GM21447 (cell line): ENCODE data around the gene DGAT2L6.

ENCODE experiments used
- ATAC-seq: cut with Tn5 transposase; IDR thresholded peaks from one replicate; pipeline ENCODE4 v1.9.1; 2021; ENCODE audit not compliant: unreplicated experiment

The DGAT2L6 gene, protein sequence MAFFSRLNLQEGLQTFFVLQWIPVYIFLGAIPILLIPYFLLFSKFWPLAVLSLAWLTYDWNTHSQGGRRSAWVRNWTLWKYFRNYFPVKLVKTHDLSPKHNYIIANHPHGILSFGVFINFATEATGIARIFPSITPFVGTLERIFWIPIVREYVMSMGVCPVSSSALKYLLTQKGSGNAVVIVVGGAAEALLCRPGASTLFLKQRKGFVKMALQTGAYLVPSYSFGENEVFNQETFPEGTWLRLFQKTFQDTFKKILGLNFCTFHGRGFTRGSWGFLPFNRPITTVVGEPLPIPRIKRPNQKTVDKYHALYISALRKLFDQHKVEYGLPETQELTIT

DNA sequence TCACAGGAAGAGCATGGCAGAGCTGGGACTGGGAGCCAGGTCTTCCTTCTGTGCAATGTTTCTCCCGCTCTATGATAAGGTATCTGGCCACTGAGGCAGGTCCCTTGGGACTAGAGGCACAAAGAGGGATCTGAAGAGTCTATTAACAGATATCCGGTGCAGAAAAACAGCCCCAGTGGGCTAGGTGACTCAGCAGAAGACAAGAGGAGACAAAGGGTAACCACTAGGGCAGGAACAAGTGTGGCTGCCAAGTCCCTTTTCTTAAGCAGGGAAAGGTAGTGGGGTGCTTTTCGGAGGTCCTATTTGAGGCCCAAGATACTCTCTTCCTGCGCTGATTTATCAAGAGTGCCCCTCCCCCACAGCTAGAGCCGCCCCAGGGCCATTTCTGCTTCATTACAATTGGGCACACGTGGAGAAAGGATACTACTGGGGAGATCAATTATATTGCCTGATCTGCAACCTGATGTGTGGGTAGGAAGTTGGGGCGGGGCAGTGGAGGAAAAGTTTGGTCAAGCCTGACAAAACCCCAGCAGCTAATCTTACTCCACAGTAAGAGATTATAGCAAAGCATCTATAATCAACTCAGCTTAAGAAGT is at the start of gene DGAT2L6:
Gene DGAT2L6 (plus strand): TSS at position 546 of the 596 bp plus-strand sequence. CDS start 100 bp downstream, outside the sequence.
- peak; percentile 87 for ATAC-seq

DNA sequence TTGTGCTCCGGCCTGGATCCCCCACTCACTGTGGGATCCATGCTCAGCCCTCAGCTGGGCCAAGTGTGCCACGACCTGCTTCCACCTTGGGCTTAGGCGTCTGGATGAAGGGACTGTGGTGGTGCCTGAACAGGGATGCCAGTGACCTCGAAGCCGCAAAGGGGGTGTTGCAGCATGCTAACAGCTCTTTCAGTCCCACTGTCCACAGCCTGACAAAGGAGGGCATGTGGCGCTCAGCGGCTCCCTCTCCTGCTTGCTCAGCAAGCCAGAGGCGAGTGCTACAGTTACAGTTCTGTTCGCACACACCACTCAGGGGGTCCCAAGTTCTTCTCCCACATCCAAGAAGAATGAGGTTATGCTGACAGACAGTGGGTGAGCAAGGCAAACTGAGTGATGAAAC is 49.2 kb upstream of the DGAT2L6 start:
- no peak for ATAC-seq

DNA sequence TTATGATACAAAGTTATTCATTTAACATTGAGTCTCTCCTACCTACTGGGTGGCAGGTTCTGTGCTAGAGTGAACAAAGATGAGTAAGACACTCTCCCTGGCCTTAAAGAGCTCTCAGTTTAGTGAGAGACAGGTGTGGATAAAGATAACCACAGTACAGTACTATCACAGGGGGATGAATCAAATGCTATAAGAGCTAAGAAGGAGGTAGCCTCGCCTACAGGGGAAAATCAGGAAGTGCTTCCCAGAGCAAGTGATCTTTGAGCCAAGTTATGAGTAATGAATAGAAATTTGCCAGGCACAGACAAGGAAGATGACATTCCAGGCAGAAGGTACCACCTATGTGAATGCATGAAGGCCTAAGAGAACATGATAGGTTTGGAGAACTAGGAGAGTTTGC is 47.5 kb upstream of the DGAT2L6 start:
- no peak for ATAC-seq

DNA sequence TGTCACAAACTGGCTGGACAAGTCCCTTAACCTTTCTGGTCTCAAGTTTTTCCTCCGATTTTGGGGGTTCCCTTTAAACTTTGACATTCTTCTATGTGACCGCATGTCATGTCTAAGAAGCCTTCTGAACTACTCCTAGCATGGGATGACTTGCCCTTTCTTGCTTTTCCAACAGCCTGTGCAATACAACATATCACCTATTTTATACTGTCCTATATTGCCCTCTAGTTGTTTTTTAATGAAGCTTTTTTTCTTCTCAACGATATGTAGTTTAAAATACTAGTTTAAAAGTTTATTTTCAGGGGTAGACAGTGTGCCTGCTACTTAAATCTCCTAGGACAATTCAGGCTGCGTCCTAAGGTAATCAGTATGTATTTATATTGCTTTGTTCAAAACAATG is 45.1 kb upstream of the DGAT2L6 start:
- ATAC-seq: no peak

DNA sequence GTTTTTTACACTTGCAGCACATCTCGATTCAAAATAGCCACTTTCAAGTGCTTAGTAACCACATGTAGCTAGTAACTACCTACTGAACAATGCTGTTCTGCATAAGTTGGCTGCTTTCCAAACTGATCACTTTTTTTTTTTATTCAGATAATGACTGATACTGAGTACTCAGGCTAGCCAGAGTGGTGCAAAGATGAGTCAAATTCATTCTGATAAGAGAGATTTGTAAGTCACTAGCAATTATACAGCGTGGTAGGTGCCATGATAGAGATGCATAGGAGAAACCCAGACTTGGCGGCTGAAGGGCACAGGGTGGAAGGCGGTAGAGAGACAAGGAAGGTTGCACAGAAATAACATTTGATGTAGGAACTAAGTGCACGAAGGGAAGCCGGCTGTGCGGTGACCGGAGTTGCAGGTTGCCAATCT is 44.4 kb upstream of the DGAT2L6 start:
- ATAC-seq: no peak

DNA sequence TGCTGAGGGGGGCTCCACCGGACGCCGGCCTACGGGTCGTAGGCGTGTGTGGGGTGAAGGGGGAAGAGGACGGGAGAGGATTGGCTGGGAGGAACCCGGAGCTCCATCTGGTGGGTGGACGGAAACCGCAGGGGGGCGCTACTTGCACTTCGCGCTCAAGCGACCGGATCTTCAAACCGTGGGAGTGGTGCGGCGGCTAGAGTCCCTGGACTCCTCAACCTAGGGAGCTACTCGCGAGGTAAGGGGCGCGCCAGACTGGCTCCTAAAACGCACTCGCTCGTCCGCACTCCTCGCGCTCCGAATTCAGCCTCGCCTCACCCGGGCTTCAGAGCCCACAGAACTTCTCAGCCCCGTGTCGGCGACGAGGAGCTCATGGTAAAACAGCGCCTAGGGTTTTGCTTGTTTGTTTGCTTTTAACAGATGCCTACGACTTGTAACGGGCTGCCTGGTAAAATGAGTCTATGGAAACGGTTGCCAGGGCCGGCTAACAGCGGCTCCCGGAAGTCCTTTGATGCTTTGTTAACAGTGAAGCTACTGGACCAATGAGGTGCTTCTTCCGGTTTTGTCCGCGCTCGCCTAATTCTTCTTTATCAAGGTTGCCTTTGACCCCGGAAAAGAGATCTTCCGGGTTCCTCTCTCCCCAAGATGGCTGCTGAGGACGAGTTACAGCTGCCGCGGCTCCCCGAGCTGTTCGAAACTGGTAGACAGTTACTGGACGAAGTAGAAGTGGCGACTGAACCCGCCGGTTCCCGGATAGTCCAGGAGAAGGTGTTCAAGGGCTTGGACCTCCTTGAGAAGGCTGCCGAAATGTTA is 43.8 kb upstream of the DGAT2L6 start, which contains the start of gene IGBP1:
Gene IGBP1 (plus strand): TSS at position 145 of the 813 bp plus-strand sequence. CDS start 501 bp downstream, at position 646.
- ATAC-seq: peak; percentile 88

DNA sequence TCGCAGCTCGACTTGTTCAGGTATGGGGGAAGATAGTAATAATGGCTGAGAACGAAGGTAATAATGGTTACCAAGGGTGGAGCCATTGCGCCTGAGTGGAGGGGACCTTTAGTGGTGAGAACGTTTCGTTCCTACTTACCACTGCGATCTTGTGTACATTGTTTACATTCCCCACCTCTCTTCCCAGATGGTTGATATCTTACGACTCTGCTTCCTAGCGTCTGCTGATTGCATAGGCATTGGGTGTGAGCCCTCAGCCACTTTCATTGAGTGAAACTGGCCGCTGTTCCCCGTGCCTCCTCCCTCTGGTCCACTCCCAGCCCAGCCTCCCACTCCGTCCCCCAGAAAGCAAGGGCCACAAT is 43.2 kb upstream of the DGAT2L6 start:
- no peak for ATAC-seq

DNA sequence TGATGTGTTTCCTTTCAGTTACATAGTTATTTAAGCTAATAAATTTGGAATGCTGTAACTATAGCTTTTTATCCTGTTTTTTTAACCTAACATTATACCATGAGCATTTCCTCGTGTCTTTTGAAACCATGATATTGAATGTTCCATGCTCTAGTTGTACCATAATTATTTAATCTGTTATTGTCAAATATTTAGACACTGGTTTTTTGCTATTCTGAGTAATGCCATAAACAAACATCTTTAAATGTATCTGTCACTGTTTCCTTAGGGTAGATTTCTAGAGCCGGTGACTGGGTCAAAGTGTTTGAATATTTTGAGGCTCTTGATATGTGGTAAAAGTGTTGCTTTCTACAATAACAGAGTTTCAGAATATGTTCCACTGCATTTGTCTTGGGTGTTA is 38.7 kb upstream of the DGAT2L6 start:
- no peak for ATAC-seq

DNA sequence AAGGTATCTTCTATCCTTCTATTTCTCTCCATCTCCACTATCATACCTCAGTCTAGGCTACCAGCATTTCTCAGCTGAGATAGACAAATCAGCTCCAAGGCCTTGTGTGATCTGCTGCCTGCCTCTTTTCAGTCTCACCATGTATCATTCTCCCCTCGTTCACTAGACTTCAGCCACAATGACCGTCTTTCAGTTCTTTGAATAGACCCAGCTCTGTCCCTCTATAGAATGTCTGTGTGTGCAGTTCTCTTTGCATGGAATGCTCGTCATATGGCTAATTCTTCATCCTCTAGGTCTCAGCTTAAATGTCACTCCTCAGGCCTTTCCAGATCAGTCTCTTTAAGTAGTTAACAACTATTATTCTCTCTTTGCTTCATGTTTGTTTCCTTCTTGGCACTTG is 37.5 kb upstream of the DGAT2L6 start:
- no peak for ATAC-seq

DNA sequence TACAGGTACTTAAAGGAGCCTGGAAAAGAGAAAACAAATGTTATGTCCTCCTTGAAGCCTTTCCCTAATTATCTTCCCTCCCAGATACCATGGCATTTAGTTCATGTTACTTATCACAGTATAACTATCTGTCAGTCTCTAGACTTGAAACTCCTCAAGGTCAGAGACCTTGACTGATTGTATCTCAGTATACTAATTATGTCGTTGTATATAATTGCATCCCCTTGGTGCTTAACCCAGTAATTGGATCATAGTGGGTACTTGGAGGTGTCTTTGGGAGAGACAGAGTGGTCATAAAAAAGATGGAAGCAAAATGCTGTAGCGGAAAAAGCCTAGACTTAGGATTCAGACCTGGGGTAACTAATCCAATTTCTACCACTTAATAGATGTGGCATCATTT is 35.9 kb upstream of the DGAT2L6 start:
- ATAC-seq: no peak

DNA sequence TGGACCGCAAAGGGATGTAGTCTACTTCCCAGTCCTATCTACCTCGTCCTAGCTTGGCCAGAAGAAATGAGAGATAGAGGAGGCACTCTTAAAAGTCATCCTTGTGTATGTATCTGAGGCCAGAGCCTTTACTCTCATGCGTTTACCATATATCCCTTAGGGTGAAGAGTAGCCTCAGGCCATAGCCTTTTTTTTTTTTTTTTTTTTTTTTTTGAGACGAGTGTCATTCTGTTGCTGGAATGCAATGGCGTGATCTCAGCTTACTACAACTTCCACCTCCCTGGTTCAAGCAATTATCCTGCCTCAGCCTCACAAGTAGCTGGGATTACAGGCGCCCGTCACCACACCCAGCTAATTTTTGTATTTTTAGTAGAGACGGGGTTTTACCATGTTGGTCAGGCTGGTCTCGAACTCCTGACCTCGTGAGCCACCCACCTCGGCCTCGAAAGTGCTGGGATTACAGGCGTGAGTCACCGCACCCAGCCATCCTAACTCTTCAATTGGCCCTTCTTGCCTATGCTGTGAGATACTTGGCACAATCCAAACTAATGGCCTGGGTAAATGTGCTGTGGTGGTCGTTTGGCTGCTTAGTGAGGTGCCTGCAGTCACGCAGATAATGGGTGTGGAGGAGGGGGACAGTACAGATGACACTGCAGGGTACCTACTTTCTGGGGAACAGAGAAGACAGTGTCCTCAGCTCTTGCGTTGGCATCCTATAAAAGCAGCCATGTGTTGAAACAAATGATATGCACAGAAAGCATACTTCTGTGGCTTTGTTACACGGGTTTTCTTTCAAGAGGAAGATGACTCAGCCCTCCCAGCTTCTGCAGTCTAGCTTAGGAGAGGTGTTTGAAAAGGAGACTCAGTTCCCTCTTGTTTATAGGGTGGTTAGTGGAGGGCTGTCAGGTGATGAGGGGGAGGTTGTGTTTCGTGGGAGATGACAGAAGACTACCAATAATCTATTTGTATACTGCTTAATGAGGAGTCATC is 10.4 kb upstream of the DGAT2L6 start:
- no peak for ATAC-seq

DNA sequence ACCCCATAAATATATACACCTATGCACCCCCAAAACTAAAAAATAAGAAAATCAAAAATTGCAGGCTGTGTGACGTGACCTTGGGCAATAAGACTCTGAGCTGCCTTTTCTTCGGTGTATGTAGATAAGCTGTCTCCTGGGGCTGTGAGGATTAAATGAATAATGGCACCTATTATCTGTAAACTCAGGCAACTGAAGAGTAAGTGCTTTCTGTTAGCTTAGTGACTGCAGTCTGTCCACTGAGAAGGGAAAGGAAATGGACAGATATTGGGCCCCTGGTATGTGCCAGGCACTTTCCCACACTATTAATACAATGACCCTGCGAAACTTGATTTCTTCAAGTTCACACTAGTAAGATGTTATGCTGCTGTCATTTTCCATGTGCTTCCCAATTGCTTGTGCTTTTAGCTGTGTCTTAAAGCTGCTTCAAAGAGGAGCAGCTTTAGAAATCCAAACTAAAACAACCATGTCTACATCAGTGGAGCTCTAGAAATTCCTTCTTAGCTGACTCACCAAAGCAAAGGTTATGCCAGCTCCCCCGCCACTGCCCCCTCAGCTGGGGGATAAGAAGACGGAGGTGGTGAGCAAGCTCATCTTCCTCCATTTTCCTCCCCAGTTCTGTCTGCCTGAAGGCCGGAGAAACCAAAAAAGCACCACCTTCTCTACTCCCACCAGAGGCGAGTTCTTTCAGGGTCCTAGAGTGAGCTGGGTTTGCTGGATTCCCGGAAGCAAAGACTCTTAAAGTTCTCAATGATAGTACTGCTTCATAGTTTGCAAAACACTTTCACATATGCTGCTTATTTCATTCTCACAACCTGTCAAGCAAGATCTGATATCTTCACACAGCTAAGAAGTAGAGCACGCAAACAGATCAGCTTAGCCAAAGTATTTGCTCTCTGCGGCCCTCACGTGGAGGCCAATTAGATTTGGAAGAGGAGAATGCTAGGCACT is 8.8 kb upstream of the DGAT2L6 start:
- ATAC-seq: no peak

DNA sequence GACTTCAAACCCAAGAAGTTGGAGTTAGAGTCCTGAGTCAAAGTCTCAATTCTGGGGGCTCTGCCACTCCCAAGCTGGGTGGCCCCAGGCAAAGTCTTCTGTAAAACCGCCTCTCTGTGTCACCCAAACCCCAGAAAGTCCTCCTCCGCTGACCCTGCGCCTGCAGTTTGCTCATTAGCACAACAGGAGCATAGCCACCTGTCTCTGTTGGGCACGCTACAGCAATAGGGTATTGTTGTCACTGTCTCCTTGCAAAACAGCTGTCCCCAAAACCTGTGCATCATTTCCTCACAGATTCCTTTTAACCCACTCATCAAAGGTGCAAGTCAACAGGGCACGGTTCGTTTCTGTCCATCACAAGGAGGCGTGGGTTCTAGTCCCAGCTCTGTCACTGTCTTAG is 8.0 kb upstream of the DGAT2L6 start:
- no peak for ATAC-seq

DNA sequence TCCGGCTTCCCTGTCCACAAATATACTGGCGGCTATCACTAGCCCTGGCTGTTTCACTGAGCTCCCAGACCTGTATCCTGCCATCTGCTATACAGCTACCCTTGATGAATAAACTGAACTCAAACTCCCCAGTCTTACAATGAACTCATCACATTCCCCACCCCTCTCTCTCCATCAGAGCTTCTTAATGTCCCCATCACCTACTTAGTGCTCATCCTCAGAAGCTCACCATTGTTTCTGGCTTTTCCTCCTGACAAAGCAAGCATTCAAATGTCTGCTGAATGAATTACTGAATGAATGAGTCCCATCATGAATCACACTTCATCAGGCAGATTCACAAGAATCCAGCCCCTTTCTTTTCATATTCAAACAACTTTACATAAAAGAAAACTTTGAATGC is 5.7 kb upstream of the DGAT2L6 start:
- ATAC-seq: no peak

DNA sequence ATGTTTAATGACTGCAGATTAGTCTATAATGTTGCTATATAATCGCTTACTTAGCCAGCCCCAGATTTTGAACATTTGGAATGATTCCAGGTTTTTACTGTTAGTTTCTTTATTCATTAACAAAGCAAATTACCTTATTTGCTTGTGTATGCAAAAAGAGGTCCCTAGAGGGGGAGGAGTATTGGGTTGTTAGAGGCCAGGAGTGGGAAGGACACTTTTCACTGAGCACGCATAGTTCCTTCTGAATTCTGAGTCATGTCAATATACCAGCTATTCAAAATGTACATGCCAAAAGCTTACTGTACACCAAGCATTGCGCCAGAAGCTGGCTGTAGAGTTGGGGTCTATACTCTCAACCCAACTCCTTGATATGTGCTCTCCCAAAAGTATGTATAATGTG is 5.1 kb upstream of the DGAT2L6 start:
- no peak for ATAC-seq

DNA sequence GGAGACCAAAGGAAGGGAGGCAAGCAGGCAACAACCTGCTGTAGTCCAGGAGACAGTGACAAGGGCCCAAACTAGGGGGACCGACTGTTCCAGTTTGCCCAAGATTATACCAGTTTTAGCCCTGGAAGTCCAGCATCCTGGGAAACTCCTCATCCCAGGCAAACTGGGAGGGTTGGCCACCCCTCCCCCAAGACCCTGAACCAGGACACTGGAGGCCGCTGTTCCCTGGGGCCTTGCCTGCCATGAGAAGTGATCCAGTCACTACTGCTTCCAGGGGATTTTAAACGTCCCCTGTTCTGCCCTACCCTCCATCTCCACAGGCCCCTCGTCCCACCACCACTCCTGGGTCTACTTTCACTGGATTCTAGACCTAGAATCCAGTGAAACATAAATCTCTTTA is 4.3 kb upstream of the DGAT2L6 start:
- ATAC-seq: no peak

DNA sequence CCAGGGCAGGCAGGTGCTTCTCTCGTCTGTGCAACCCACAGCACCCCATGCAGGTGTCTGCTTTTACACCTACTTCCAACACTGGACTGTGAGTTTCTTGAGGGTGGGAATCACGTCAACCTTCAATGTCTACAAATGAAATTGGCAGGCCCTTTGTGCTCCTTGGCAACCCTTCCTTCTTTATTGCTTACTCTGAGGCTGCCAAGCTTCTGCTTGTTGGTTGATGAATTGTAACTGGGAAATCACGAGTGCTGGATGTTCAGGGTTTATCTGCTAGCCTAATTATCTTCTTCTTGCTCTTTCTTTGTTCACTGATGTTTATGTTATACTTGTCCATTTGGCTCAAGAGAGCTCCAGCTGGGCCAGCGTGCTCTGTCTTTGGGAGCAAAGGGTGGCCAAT is 2.5 kb upstream of the DGAT2L6 start:
- no peak for ATAC-seq

DNA sequence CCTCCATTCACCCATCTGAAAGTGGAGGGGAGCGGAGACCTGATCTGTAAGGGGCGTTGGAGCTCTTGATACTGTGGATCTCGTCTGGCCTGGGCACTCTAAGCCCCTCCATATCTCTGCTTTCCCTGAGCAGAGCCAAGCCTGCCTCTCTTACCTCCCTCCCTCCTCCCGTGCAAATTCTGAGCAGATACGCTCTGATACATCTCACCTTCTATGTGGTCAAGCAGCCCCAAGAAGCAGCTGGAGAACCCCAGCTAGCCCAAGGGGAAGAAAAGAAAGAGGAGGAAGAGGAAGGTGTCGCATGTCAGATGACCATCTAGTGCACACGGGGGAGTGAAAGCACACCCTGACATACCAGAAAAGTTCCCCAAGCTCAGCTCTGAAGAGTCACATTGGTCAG is 1.9 kb upstream of the DGAT2L6 start:
- ATAC-seq: no peak

DNA sequence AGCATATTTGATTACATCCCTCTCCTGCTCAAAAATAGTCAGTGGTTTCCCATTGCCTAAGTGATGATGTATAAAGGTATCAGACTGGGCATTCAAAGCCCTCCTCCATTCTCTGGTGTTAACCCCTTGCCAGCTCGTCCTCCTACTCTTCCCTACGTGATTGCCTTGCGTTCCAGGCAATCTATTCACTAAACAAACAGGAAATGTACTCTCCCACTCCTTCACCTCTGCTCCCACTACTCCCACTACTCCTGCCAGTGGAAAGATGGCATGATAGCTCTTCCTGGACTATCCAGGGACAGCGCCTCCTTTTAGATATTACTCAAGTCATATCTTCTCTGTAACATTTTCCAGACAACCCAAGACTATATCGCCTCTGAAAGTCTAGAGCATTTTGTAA is 5.8 kb downstream of the DGAT2L6 start:
- ATAC-seq: no peak

DNA sequence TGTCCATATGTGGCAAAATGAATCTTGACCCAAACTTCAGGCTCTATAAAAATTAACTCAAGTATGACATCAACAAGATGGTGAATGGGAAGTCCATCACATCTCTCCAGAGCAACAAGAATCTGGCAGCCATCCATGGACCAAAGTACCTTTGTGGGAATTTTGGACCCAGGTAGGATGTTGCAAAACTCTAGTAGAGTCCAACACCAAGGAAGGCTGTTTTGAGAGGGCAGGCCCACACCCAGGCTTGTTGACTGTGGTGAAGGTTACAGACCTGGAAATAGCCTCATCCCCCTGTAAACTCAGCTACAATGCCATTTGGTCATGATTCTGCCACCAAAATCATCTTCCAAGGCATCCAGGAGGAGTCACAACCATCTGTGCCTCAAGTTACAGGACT is 12.9 kb downstream of the DGAT2L6 start:
- no peak for ATAC-seq
